CD4-positive, alpha-beta T cell (primary cell): Measurements from ENCODE around the gene HS6ST3. TPM values are rescaled to one million over a fixed set of nuclear protein-coding genes. Genes with fewer than 3 reads are reported as not detected.

Source experiments
- ATAC-seq: fragments of 200-7000 bp; cut with Tn5 transposase; one replicate; pipeline ENCODE4 v1.10.0; 2022; ENCODE audit warnings: mild to moderate bottlenecking; ENCODE audit not compliant: poor library complexity
- CTCF ChIA-PET: fragments of 350-600 bp; sonication (Branson Sonifier 250); formaldehyde crosslinking; loops from one replicate; lab custom pipeline; 2021; ENCODE audit warnings: antibody characterized with exemption, inconsistent platforms; lab: Charles Lee
- POLR2A ChIA-PET: fragments of 350-600 bp; sonication (Branson Sonifier 250); formaldehyde crosslinking; loops from one replicate; lab custom pipeline; 2021; ENCODE audit warnings: antibody characterized with exemption, inconsistent platforms; lab: Charles Lee
- DNase-seq, 14 experiments: peaks; one replicate each; pipeline ENCODE4 v3.0.0-alpha.2; 2013 to 2020; ENCODE audit warnings: mixed read lengths in 2 of 14
- H3K27ac ChIP-seq, 2 donors: one replicate each; pipeline versions ENCODE4 v1.5.1 to v1.7.0; 2013; ENCODE audit warnings: low read length in 2 of 2, low read depth in 1 of 2, mild to moderate bottlenecking in 1 of 2
- H3K27me3 ChIP-seq, 2 experiments: 1 replicate in 1 of 2; 2 replicates in 1 of 2; pipeline versions ENCODE4 v1.6.1 to v1.7.0; 2013; ENCODE audit warnings: low read length in 2 of 2, control low read depth in 1 of 2, mild to moderate bottlenecking in 1 of 2, moderate library complexity in 1 of 2; ENCODE audit not compliant: insufficient read depth in 2 of 2, control insufficient read depth in 1 of 2
- H3K36me3 ChIP-seq: one replicate; pipeline ENCODE4 v1.6.1; 2013; ENCODE audit warnings: low read length, control low read depth; ENCODE audit not compliant: insufficient read depth
- H3K4me1 ChIP-seq: one replicate; pipeline ENCODE4 v1.6.1; 2013; ENCODE audit warnings: low read length, control low read depth; ENCODE audit not compliant: insufficient read depth
- H3K4me3 ChIP-seq: one replicate; pipeline ENCODE4 v1.5.1; 2013; ENCODE audit warnings: mild to moderate bottlenecking, low read length, moderate library complexity
- H3K9me3 ChIP-seq, 2 experiments: 1 replicate in 1 of 2; 2 replicates in 1 of 2; pipeline versions ENCODE4 v1.6.1 to v1.7.0; 2013; ENCODE audit warnings: low read length in 2 of 2, mild to moderate bottlenecking in 2 of 2, control low read depth in 1 of 2, moderate library complexity in 1 of 2; ENCODE audit not compliant: control insufficient read depth in 1 of 2, insufficient read depth in 1 of 2
- H3K27ac Mint-ChIP-seq: one replicate; pipeline ENCODE4 v1.8.0; 2020; ENCODE audit warnings: mixed read lengths
- H3K27me3 Mint-ChIP-seq: one replicate; pipeline ENCODE4 v1.8.0; 2021; ENCODE audit warnings: mixed read lengths
- H3K36me3 Mint-ChIP-seq: one replicate; pipeline ENCODE4 v1.8.0; 2021; ENCODE audit warnings: low read depth, mixed read lengths
- H3K4me1 Mint-ChIP-seq: one replicate; pipeline ENCODE4 v1.8.0; 2021; ENCODE audit warnings: low read depth, mixed read lengths
- H3K4me3 Mint-ChIP-seq: one replicate; pipeline ENCODE4 v1.8.0; 2020; ENCODE audit warnings: mild to moderate bottlenecking, mixed read lengths
- H3K9me3 Mint-ChIP-seq: one replicate; pipeline ENCODE4 v1.8.0; 2020; ENCODE audit warnings: mixed read lengths
- intact Hi-C, 2 experiments: fragments of 100-400 bp; cut with DNase I in 1 of 2; cut with micrococcal nuclease in 1 of 2; formaldehyde crosslinking; loops; one replicate each; pipeline versions ENCODE4 v1.15.1 to v1.9.0; 2023 to 2025; cut with DNase I, micrococcal nuclease
- total RNA-seq, 174 experiments: library from RNA in 2 of 174; stranded (reverse) in 2 of 174; gene quantifications; one replicate each; pipeline ENCODE4 v1.2.3 and lab custom pipeline; 2021 to 2026
- TF ChIP-seq, protein P1 (sequence below): fragments of 200-600 bp; IDR thresholded peaks from one replicate; pipeline ENCODE4 v1.8.0; 2022; ENCODE audit warnings: antibody characterized with exemption, mild to moderate bottlenecking

Gene HS6ST3
- total RNA-seq, 2 experiments from 2014 or later, result not detected

DNA sequence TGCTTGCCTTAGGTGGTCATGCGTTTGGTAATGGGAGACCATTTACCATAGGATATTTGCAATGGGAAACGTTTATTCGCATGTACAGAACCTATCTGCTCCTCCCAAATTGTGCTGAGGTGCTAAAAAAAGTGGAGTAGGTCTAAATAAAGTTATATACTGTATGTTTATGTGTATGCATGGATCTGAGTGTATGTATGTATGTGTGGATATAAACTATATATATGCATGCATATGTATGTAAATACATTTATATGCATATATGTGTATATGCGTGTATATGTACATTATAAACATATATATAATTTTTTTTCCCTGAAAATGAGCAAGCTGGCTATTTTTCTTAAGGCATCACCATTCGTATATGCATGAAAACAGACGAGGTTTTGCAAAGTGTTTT is 95.9 kb downstream of the HS6ST3 start:
- no peaks in the 10 kb centered on the region for H3K36me3 Mint-ChIP-seq
- DNase-seq (no peak), ATAC-seq (no peak)
- Histone ChIP-seq H3K9me3 (no peaks in the 10 kb centered on the region), H3K36me3 (no peaks in the 10 kb centered on the region), H3K27ac (no peak overlapping the region), H3K4me3 (no peak overlapping the region), H3K4me1 (no peaks in the 10 kb centered on the region), H3K27me3 (no peaks in the 10 kb centered on the region)
- no peaks in the 10 kb centered on the region for H3K27me3 Mint-ChIP-seq
- TF ChIP-seq, protein P1, sequence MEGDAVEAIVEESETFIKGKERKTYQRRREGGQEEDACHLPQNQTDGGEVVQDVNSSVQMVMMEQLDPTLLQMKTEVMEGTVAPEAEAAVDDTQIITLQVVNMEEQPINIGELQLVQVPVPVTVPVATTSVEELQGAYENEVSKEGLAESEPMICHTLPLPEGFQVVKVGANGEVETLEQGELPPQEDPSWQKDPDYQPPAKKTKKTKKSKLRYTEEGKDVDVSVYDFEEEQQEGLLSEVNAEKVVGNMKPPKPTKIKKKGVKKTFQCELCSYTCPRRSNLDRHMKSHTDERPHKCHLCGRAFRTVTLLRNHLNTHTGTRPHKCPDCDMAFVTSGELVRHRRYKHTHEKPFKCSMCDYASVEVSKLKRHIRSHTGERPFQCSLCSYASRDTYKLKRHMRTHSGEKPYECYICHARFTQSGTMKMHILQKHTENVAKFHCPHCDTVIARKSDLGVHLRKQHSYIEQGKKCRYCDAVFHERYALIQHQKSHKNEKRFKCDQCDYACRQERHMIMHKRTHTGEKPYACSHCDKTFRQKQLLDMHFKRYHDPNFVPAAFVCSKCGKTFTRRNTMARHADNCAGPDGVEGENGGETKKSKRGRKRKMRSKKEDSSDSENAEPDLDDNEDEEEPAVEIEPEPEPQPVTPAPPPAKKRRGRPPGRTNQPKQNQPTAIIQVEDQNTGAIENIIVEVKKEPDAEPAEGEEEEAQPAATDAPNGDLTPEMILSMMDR, result no peak
- CTCF ChIA-PET, result no interaction called here
- no peak overlapping the region for H3K27ac Mint-ChIP-seq
- POLR2A ChIA-PET, result no interaction called here
- no peaks in the 10 kb centered on the region for H3K4me1 Mint-ChIP-seq
- no peak overlapping the region for H3K4me3 Mint-ChIP-seq
- intact Hi-C loops, result no loop called here
- peaks cover 3% of the 10 kb centered on the region for H3K9me3 Mint-ChIP-seq

GRCh38 chr13:96191367-96191766 is 101.5 kb downstream of the HS6ST3 start:
- H3K4me3 Mint-ChIP-seq, result no peak overlapping the region
- peaks cover 3% of the 10 kb centered on the region for H3K27me3 Mint-ChIP-seq
- no peaks in the 10 kb centered on the region for H3K36me3 Mint-ChIP-seq

DNA sequence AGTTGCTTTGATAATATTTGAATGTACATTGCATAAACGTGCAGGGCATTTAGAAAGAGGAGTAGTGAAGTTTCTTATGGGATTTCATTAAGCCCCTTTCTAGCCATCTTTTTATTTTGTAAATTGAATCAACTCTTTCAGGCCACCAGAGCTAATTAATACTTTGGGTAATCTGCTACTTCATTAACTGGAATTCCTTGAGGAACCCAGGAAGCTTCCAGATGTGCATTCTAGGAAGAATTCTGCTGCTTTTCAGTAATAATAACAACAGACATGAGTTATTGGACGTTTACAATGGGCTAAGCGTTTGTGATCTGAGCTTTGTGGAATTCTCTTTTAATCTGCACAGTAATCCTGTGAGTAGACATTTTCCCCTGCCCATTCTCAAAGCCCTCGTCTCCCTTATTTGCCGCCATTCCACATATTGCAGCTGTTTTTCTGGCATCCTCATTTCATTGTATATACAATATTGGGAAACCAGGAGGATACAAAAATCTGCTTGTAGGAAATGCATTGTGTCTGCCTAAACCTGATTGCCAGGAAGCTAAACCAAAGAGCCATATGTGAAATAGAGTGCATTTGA is 103.9 kb downstream of the HS6ST3 start:
- ChIA-PET POLR2A (no interaction called here), CTCF (no interaction called here)
- intact Hi-C loops, result no loop called here
- Histone ChIP-seq H3K27me3 (no peaks in the 10 kb centered on the region), H3K27ac (no peak overlapping the region), H3K4me1 (no peaks in the 10 kb centered on the region), H3K36me3 (no peaks in the 10 kb centered on the region), H3K9me3 (peaks cover 0 to 6% of the 10 kb centered on the region in 2 experiments), H3K4me3 (no peak overlapping the region)
- Mint-ChIP-seq H3K9me3 (peaks cover 5% of the 10 kb centered on the region), H3K27ac (no peak overlapping the region), H3K4me3 (no peak overlapping the region), H3K36me3 (no peaks in the 10 kb centered on the region), H3K27me3 (peaks cover 6% of the 10 kb centered on the region), H3K4me1 (no peaks in the 10 kb centered on the region)
- ATAC-seq (no peak), DNase-seq (no peak)
- TF ChIP-seq, protein P1, result no peak

More at GRCh38 chr13:96191367-96191766, 101.5 kb downstream of the HS6ST3 start:
- Histone ChIP-seq H3K27me3 (no peaks in the 10 kb centered on the region), H3K27ac (no peak overlapping the region), H3K36me3 (no peaks in the 10 kb centered on the region), H3K9me3 (no peaks in the 10 kb centered on the region), H3K4me1 (no peaks in the 10 kb centered on the region), H3K4me3 (no peak overlapping the region)
- CTCF ChIA-PET, result no interaction called here
- peaks cover 3% of the 10 kb centered on the region for H3K9me3 Mint-ChIP-seq
- no peak overlapping the region for H3K27ac Mint-ChIP-seq
- ATAC-seq (no peak), DNase-seq (no peak)
- TF ChIP-seq, protein P1, result no peak
- intact Hi-C loops, result no loop called here
- POLR2A ChIA-PET, result no interaction called here
- H3K4me1 Mint-ChIP-seq, result no peaks in the 10 kb centered on the region
